Measurements from ENCODE around the gene KIAA1755. TPM values are rescaled to one million over a fixed set of nuclear protein-coding genes. Genes with fewer than 3 reads are reported as not detected.
"Not testable (repeated sequence)": the region's sequence is repeated elsewhere in the genome, so short reads cannot be mapped to it uniquely, and the experiment has no call there.

Gene KIAA1755
- polyA plus RNA-seq, 1 donor from 2014 or later, result not detected

- no peak overlapping the region for H2AFZ ChIP-seq (ENCODE audit: low read depth, low read length)
- H3K36me3 ChIP-seq (ENCODE audit: insufficient read depth, low read length), result no peaks in the 10 kb centered on the region
- H3K4me2 ChIP-seq (ENCODE audit: low read length), result no peak overlapping the region
- no peaks in the 10 kb centered on the region for H3F3A ChIP-seq (ENCODE audit: insufficient read depth, low read length, poor library complexity, severe bottlenecking)
- H3K79me2 ChIP-seq (replicated peaks; ENCODE audit: insufficient read depth, low read length), result no peaks in the 10 kb centered on the region
- H3K9ac ChIP-seq (ENCODE audit: low read length), result no peak overlapping the region
- no peaks in the 10 kb centered on the region for H3K27me3 ChIP-seq (ENCODE audit: insufficient read depth, low read depth, low read length)
- H3K9me2 ChIP-seq (ENCODE audit: insufficient read depth, low read length), result no peaks in the 10 kb centered on the region
- no peak overlapping the region for H3K4me3 ChIP-seq (ENCODE audit: low read length)
- H3K27ac ChIP-seq (ENCODE audit: low read length), result no peak overlapping the region
- no peaks in the 10 kb centered on the region for H3K9me3 ChIP-seq (ENCODE audit: low read length)
- no peak for TF ChIP-seq EP300 (conservative IDR thresholded peaks at IDR 0.05; ENCODE audit: poor library complexity, severe bottlenecking)
- no peak for TF ChIP-seq TAF1 (IDR thresholded peaks at IDR 0.05; ENCODE audit: low read depth)
- no peaks in the 10 kb centered on the region for H4K20me1 ChIP-seq (ENCODE audit: insufficient read depth)
Observed at GRCh38 chr20:38283236-38283635, 22.7 kb upstream of the KIAA1755 start.

GRCh38 chr20:38281176-38281915 is 20.8 kb upstream of the KIAA1755 start:
- H4K20me1 ChIP-seq (ENCODE audit: insufficient read depth); H3K36me3 ChIP-seq (ENCODE audit: insufficient read depth, low read length); H3K4me2 ChIP-seq (ENCODE audit: low read length); H3K79me2 ChIP-seq (replicated peaks; ENCODE audit: insufficient read depth, low read length); H3K9ac ChIP-seq (ENCODE audit: low read length); H3K27ac ChIP-seq (ENCODE audit: low read length); H3K9me3 ChIP-seq (ENCODE audit: low read length); H3K27me3 ChIP-seq (ENCODE audit: insufficient read depth, low read depth, low read length); H3K9me2 ChIP-seq (ENCODE audit: insufficient read depth, low read length); H2AFZ ChIP-seq (ENCODE audit: low read depth, low read length); H3F3A ChIP-seq (ENCODE audit: insufficient read depth, low read length, poor library complexity, severe bottlenecking); H3K4me3 ChIP-seq (ENCODE audit: low read length): not testable (repeated sequence)

- no peak overlapping the region for H3K4me3 ChIP-seq (ENCODE audit: low read length)
- no peak overlapping the region for H3K4me2 ChIP-seq (ENCODE audit: low read length)
- TF ChIP-seq CTCF (IDR thresholded peaks at IDR 0.05; ENCODE audit: poor library complexity, severe bottlenecking), result no peak
- no peak for TF ChIP-seq POLR2AphosphoS5 (IDR thresholded peaks at IDR 0.05)
- no peak for TF ChIP-seq SMC3 (conservative IDR thresholded peaks at IDR 0.05; ENCODE audit: poor library complexity)
- no peak for TF ChIP-seq TAF1 (IDR thresholded peaks at IDR 0.05; ENCODE audit: low read depth)
- TF ChIP-seq RAD21 (conservative IDR thresholded peaks at IDR 0.05), result no peak
- no peaks in the 10 kb centered on the region for H4K20me1 ChIP-seq (ENCODE audit: insufficient read depth)
- no peak overlapping the region for H3K27ac ChIP-seq (ENCODE audit: low read length)
- H3K9me3 ChIP-seq (ENCODE audit: low read length), result no peaks in the 10 kb centered on the region
- no peaks in the 10 kb centered on the region for H3K36me3 ChIP-seq (ENCODE audit: insufficient read depth, low read length)
- H3K79me2 ChIP-seq (replicated peaks; ENCODE audit: insufficient read depth, low read length), result no peaks in the 10 kb centered on the region
- no peaks in the 10 kb centered on the region for H3K27me3 ChIP-seq (ENCODE audit: insufficient read depth, low read depth, low read length)
- no peaks in the 10 kb centered on the region for H3F3A ChIP-seq (ENCODE audit: insufficient read depth, low read length, poor library complexity, severe bottlenecking)
- H2AFZ ChIP-seq (ENCODE audit: low read depth, low read length), result no peak overlapping the region
- no peak overlapping the region for H3K9ac ChIP-seq (ENCODE audit: low read length)
- H3K9me2 ChIP-seq (ENCODE audit: insufficient read depth, low read length), result no peaks in the 10 kb centered on the region
Observed at GRCh38 chr20:38278763-38279162, 18.2 kb upstream of the KIAA1755 start.

GRCh38 chr20:38278131-38278530 is 17.6 kb upstream of the KIAA1755 start:
- Histone ChIP-seq H3F3A (ENCODE audit: insufficient read depth, low read length, poor library complexity, severe bottlenecking) (no peaks in the 10 kb centered on the region), H3K36me3 (ENCODE audit: insufficient read depth, low read length) (no peaks in the 10 kb centered on the region), H3K27me3 (ENCODE audit: insufficient read depth, low read depth, low read length) (no peaks in the 10 kb centered on the region), H3K9me2 (ENCODE audit: insufficient read depth, low read length) (no peaks in the 10 kb centered on the region), H3K4me2 (ENCODE audit: low read length) (no peak overlapping the region), H3K4me3 (ENCODE audit: low read length) (no peak overlapping the region), H3K9me3 (ENCODE audit: low read length) (no peaks in the 10 kb centered on the region), H3K9ac (ENCODE audit: low read length) (no peak overlapping the region), H2AFZ (ENCODE audit: low read depth, low read length) (no peak overlapping the region), H3K79me2 (replicated peaks; ENCODE audit: insufficient read depth, low read length) (no peaks in the 10 kb centered on the region), H4K20me1 (ENCODE audit: insufficient read depth) (no peaks in the 10 kb centered on the region), H3K27ac (ENCODE audit: low read length) (no peak overlapping the region)
- TF ChIP-seq REST (IDR thresholded peaks at IDR 0.05; ENCODE audit: borderline replicate concordance), result no peak
- no peak for TF ChIP-seq EZH2 (IDR thresholded peaks at IDR 0.05; ENCODE audit: borderline replicate concordance, insufficient read depth, low read length, poor library complexity, severe bottlenecking)
- no peak for TF ChIP-seq CTCF (IDR thresholded peaks at IDR 0.05; ENCODE audit: poor library complexity, severe bottlenecking)
- TF ChIP-seq RAD21 (conservative IDR thresholded peaks at IDR 0.05), result no peak

All from neural cell (in vitro differentiated cells).